WI38 (cell line): Measurements from ENCODE around the gene LAMA5.

Source experiments
- H3K4me3 ChIP-seq: 2 replicates; pipeline ENCODE4 v1.5.1; 2011; ENCODE audit warnings: low read depth, mild to moderate bottlenecking, control low read depth, low read length
- CTCF ChIP-seq: IDR thresholded peaks from 2 replicates; pipeline ENCODE4 v1.5.1; 2012; ENCODE audit warnings: low read depth, mild to moderate bottlenecking, control low read depth, low read length

Gene LAMA5

DNA sequence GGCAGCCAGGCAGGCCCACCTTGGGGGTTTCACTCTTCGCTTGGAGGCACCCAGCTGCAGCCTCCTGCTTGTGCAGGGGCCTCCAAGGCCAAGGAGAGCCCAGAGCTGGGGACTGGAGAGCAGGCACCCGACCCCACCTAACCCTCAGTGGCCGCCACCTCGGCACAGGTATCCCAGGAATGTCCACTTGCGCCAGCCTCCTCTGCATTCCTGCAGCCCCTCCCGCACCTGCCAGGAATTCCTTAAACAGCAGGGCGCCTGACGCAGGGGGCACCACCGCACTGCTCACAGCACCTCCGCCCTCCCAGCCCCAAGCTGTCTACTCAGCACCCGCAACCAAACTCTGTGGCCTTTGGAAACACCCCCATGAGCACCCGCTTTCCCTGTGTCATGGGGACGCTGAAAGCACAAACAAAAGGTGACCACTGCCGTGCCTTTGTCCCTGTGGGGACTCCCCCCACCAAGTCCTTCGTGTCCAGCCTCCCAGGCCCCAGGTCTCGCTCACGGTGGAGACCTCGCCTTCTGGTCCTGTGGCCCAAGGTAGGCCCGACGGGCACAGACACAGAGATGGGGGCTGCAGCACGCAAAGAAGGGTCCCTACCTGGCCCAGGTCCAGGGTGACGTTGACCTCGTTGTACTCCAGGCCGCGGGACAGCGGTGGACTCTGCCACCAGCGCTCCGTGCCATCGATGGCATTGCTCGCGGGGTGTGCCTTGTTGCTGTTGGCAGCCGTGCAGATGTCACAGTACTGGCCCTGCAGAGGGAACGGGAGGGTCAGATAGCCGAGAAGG lies 5.1 kb downstream of the LAMA5 start:
- H3K4me3 ChIP-seq, result no peak overlapping the region

DNA sequence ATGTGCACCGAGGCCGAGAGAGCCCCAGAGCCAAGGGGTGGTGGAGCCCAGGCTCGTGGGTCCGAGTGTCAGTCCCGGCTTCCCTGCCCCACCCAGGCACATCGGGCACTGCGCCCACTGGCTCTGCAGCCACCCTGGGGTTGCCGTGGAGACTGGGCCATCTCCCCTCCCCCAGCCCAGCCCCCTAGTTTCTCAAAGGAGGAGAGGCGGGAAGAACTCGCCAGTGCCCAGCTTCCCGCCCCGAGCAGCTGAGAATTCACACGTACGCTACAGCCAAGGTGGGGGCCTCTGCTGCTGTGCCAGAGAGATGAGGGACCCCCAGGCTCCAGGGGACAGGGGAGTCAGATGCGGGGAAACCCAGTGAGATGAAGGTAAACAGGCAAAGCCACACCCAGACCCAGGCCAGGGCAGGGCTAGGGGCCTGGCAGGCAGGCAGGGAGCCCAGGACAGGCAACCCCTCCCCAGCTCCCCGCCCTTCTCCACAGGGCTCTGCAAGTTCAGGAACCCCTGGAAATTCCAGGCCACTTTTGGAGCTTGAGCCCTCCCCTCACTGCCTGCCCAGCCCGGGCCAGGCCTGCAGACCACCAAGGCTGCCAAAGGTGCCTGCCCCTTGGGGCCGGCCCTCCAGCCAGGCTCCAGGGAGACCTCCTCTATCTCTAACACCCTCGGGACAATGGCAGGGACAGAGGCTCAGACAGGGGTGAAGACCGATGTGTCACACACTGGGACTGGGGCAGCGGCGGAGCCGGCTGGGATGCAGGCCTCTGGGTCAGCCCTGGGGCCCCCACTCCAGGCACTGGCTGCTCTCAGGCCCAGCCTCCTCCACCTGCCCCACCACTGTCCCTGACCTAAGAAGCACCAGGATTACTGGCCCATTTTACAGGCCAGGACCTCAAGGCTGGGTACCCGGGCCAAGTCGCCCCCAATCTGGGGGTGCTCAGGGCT lies 6.0 kb downstream of the LAMA5 start:
- TF ChIP-seq CTCF, result no peak

More for the DNA sequence above, 5.1 kb downstream of the LAMA5 start:
- TF ChIP-seq CTCF, result no peak

DNA sequence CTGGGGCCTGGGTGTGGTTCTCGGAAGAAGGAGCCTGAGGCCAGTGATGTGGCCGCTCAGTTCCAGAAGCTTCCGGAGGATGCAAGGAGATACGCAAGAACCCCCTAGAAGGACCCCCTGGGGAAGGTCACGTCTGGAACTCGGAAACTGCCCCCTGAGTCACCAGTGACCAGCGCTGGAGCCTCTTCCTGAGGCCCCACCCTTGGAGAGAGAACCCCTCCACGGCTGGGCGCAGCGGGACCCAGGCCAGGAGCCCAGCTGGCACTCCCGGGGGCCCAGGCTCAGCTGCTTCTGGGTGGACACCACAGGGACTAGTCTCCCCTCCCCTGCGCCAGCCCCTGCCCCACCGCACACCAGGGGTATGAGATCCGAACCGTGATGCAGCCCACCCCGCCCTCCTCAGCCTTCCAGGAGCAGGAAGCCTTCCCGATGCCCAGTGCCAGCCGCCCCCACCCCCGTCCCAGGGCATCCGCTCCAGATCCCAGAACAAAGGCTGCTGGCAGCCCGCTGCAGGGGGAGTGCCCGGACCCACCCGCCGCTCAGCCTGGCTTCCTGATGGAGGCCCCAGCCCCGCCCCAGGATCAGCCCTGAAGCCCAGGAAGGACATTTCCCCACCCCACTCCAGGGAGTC lies 7.5 kb downstream of the LAMA5 start:
- TF ChIP-seq CTCF, result no peak
- H3K4me3 ChIP-seq, result no peak overlapping the region

More for the DNA sequence above, 6.0 kb downstream of the LAMA5 start:
- no peak overlapping the region for H3K4me3 ChIP-seq

- H3K4me3 ChIP-seq, result no peak overlapping the region
- no peak for TF ChIP-seq CTCF
Measured at GRCh38 chr20:62359043-62359490, 8.0 kb downstream of the LAMA5 start.

GRCh38 chr20:62358171-62359042 lies 8.7 kb downstream of the LAMA5 start:
- no peak overlapping the region for H3K4me3 ChIP-seq

More at GRCh38 chr20:62358171-62359042, 8.7 kb downstream of the LAMA5 start:
- TF ChIP-seq CTCF, result no peak
